Activated B cell treated with CpG ODN at 0.5 μM for 24 hours (primary cell): ENCODE measurements around the gene HM13. TPM values are rescaled to one million over a fixed set of nuclear protein-coding genes. Genes with fewer than 3 reads are reported as not detected.
"Not testable (repeated sequence)": the region's sequence is repeated elsewhere in the genome, so short reads cannot be mapped to it uniquely, and the experiment has no call there.

Source experiments
- ATAC-seq: fragments of 200-7000 bp; cut with Tn5 transposase; one replicate; pipeline ENCODE4 v1.10.0; 2021; ENCODE audit warnings: low read depth, mild to moderate bottlenecking, moderate library complexity
- CTCF ChIA-PET: fragments of 350-600 bp; sonication (Branson Sonifier 250); formaldehyde crosslinking; loops from one replicate; lab custom pipeline; 2021; ENCODE audit warnings: antibody characterized with exemption; lab: Charles Lee
- POLR2A ChIA-PET: fragments of 350-600 bp; sonication (Branson Sonifier 250); formaldehyde crosslinking; loops from one replicate; lab custom pipeline; 2021; ENCODE audit warnings: antibody characterized with exemption; lab: Charles Lee
- DNase-seq: peaks from one replicate; pipeline ENCODE4 v3.0.0; 2022
- H3K27ac Mint-ChIP-seq: one replicate; pipeline ENCODE4 v1.8.0; 2020; ENCODE audit warnings: mixed read lengths
- H3K27me3 Mint-ChIP-seq: one replicate; pipeline ENCODE4 v1.8.0; 2021; ENCODE audit warnings: mixed read lengths
- H3K36me3 Mint-ChIP-seq: one replicate; pipeline ENCODE4 v1.8.0; 2021; ENCODE audit warnings: low read depth, mixed read lengths
- H3K4me1 Mint-ChIP-seq: one replicate; pipeline ENCODE4 v1.8.0; 2021; ENCODE audit warnings: mixed read lengths
- H3K4me3 Mint-ChIP-seq: one replicate; pipeline ENCODE4 v1.8.0; 2020; ENCODE audit warnings: mild to moderate bottlenecking, mixed read lengths
- H3K9me3 Mint-ChIP-seq: one replicate; pipeline ENCODE4 v1.8.0; 2020; ENCODE audit warnings: mixed read lengths
- CTCF ChIP-seq: fragments of 200-600 bp; IDR thresholded peaks from one replicate; pipeline ENCODE4 v1.8.0; 2022; ENCODE audit warnings: antibody characterized with exemption, mild to moderate bottlenecking
- intact Hi-C: fragments of 100-400 bp; cut with micrococcal nuclease; formaldehyde crosslinking; loops from one replicate; pipeline ENCODE4 v1.15.1; 2024
- total RNA-seq: library from RNA; stranded (reverse); gene quantifications from 2 replicates; pipeline ENCODE4 v1.2.3, GENCODE V29; 2022

HM13 gene
- total RNA-seq, result 77.5 and 90.9 TPM in 2 replicates

- DNase-seq (peak; percentile 80), ATAC-seq (peak; percentile 87)
- Mint-ChIP-seq H3K36me3 (peaks cover 3% of the 10 kb centered on the region), H3K4me1 (peaks cover 7% of the 10 kb centered on the region), H3K9me3 (no peaks in the 10 kb centered on the region), H3K27me3 (no peaks in the 10 kb centered on the region), H3K4me3 (no peak within 1 kb of the TSS), H3K27ac (peak within 1 kb of the TSS; percentile 43)
- ChIA-PET CTCF (interaction anchor here (0.7 to 1.0 kb wide), 2 partner anchors 11 to 98 kb away, joined by 3 to 4 read pairs; no protein-coding TSS in a partner anchor), POLR2A (no interaction called here)
- TF ChIP-seq CTCF, result peak; percentile 70
- intact Hi-C loops, result loop anchor here (1.0 to 5.0 kb wide), 4 partner anchors 33 to 209 kb away; partner anchors contain the start of gene ID1
Observed at GRCh38 chr20:31514154-31515071, at the start of gene HM13. TSS of gene HM13 (plus strand) at chr20:31514442. CDS start at chr20:31514552, 110 bp downstream.

GRCh38 chr20:31470946-31471345, 43.3 kb upstream of the HM13 start:
- POLR2A ChIA-PET, result not testable (repeated sequence)

GRCh38 chr20:31472395-31473330, 41.6 kb upstream of the HM13 start:
- Mint-ChIP-seq H3K27me3 (peaks cover 34% of the 10 kb centered on the region), H3K9me3 (peaks cover 3% of the 10 kb centered on the region), H3K36me3 (no peaks in the 10 kb centered on the region), H3K4me1 (peaks cover 22% of the 10 kb centered on the region), H3K27ac (no peak overlapping the region), H3K4me3 (no peak overlapping the region)
- TF ChIP-seq CTCF, result no peak
- POLR2A ChIA-PET, result no interaction called here
- CTCF ChIA-PET, result no interaction called here
- DNase-seq (no peak), ATAC-seq (no peak)
- intact Hi-C loops, result no loop called here

More at GRCh38 chr20:31470946-31471345, 43.3 kb upstream of the HM13 start:
- CTCF ChIA-PET, H3K27ac Mint-ChIP-seq, H3K36me3 Mint-ChIP-seq, H3K9me3 Mint-ChIP-seq, ATAC-seq, intact Hi-C loops, H3K4me3 Mint-ChIP-seq, DNase-seq: not testable (repeated sequence)
- Mint-ChIP-seq H3K4me1 (peaks cover 22% of the 10 kb centered on the region), H3K27me3 (peaks cover 18% of the 10 kb centered on the region)

- ChIA-PET CTCF (no interaction called here), POLR2A (no interaction called here)
- Mint-ChIP-seq H3K27me3 (peaks cover 36% of the 10 kb centered on the region), H3K9me3 (peaks cover 3% of the 10 kb centered on the region), H3K27ac (no peak overlapping the region), H3K4me1 (peaks cover 22% of the 10 kb centered on the region), H3K4me3 (no peak overlapping the region), H3K36me3 (no peaks in the 10 kb centered on the region)
- TF ChIP-seq CTCF, result no peak
- DNase-seq (no peak), ATAC-seq (no peak)
- intact Hi-C loops, result no loop called here
Observed at GRCh38 chr20:31473331-31474096, 40.7 kb upstream of the HM13 start.

- peaks cover 3% of the 10 kb centered on the region for H3K9me3 Mint-ChIP-seq
- ATAC-seq (peak; percentile 21), DNase-seq (no peak)
- peaks cover 37% of the 10 kb centered on the region for H3K27me3 Mint-ChIP-seq
- no peak overlapping the region for H3K4me3 Mint-ChIP-seq
- no peak for TF ChIP-seq CTCF
- no peak overlapping the region for H3K27ac Mint-ChIP-seq
- POLR2A ChIA-PET, result no interaction called here
- H3K36me3 Mint-ChIP-seq, result no peaks in the 10 kb centered on the region
- intact Hi-C loops, result no loop called here
- CTCF ChIA-PET, result no interaction called here
- H3K4me1 Mint-ChIP-seq, result peaks cover 22% of the 10 kb centered on the region
Observed at GRCh38 chr20:31474097-31474436, 40.2 kb upstream of the HM13 start.
